ENCODE results near the gene EFCAB5. TPM values are rescaled to one million over a fixed set of nuclear protein-coding genes. Genes with fewer than 3 reads are reported as not detected.
"Not testable (repeated sequence)": the region's sequence is repeated elsewhere in the genome, so short reads cannot be mapped to it uniquely, and the experiment has no call there.

EFCAB5 gene
- total RNA-seq, 2 experiments from 2014 or later: 0.24 to 0.48 TPM

DNA sequence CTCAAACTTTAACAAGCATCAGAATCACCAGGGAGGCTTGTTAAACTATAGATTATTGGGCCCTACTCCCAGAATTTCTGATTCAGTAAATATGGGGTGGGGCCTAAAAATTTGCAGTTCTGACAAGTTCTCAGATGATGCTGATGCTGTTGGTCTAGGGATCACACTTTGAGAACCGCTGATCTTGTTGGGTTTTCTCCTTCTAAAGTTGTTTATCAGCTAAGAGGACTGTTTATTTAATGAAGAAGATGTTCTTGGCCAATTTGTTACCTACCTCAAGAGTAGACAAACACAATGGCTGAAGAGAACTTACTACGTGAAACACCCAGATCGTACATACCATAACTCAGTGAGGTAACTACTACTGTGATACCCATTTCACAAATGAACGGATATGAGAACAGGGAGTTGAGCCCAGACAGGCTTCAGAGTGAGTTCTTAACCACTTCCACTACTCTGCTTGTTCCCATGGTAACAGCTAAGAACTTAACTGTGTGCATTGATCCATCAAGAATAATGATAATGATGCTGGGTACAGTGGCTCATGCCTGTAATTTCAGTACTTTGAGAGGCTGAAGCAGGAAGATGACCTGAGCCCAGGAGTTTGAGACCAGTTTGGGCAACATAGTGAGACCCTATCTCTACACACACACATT is 89.9 kb downstream of the EFCAB5 start:
- H3K4me3 Mint-ChIP-seq: no peak overlapping the region
- no peak for DNase-seq

DNA sequence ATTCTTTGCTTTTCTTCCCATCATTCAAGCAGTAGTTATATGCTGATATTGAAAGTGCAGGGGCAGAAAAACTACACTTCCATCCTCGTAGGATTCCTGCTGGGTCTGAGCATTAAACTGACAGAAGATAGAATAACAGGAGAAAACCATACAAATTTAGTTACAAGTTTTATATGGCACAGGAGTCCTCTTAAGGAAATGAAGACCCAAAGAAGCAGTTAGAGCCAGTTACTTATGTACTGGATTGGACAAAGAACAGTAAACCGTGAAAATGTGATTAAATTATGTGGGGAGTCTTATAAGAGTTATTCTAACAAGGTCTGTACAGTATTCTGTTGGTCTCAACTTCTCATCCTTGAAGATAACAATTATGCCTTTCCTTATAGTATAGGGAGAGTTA is 93.9 kb downstream of the EFCAB5 start:
- H3K36me3 Mint-ChIP-seq: no peaks in the 10 kb centered on the region
- DNase-seq: no peak
- no peaks in the 10 kb centered on the region for H3K4me1 Mint-ChIP-seq (ENCODE audit: low read depth)
- ChIA-PET CTCF (interaction anchor here (1.0 kb wide), 1 partner anchor 58 kb away, joined by 4 read pairs; no protein-coding TSS in a partner anchor), POLR2A (no interaction called here)
- no peak overlapping the region for H3K27ac Mint-ChIP-seq
- H3K4me3 Mint-ChIP-seq: no peak overlapping the region
- H3K27me3 Mint-ChIP-seq: peaks cover 5% of the 10 kb centered on the region
- no peaks in the 10 kb centered on the region for H3K9me3 Mint-ChIP-seq
- intact Hi-C loops (cut with micrococcal nuclease): no loop called here

More for the DNA sequence above, 89.9 kb downstream of the EFCAB5 start:
- no peaks in the 10 kb centered on the region for H3K4me1 Mint-ChIP-seq (ENCODE audit: low read depth)
- intact Hi-C loops (cut with micrococcal nuclease): no loop called here
- H3K27ac Mint-ChIP-seq: no peak overlapping the region
- no peaks in the 10 kb centered on the region for H3K36me3 Mint-ChIP-seq
- no peaks in the 10 kb centered on the region for H3K9me3 Mint-ChIP-seq
- CTCF ChIA-PET: interaction anchor here (0.6 to 5.1 kb wide), 2 partner anchors 62 to 495 kb away, joined by 3 to 27 read pairs; no protein-coding TSS in a partner anchor
- H3K27me3 Mint-ChIP-seq: no peaks in the 10 kb centered on the region
- POLR2A ChIA-PET: no interaction called here

DNA sequence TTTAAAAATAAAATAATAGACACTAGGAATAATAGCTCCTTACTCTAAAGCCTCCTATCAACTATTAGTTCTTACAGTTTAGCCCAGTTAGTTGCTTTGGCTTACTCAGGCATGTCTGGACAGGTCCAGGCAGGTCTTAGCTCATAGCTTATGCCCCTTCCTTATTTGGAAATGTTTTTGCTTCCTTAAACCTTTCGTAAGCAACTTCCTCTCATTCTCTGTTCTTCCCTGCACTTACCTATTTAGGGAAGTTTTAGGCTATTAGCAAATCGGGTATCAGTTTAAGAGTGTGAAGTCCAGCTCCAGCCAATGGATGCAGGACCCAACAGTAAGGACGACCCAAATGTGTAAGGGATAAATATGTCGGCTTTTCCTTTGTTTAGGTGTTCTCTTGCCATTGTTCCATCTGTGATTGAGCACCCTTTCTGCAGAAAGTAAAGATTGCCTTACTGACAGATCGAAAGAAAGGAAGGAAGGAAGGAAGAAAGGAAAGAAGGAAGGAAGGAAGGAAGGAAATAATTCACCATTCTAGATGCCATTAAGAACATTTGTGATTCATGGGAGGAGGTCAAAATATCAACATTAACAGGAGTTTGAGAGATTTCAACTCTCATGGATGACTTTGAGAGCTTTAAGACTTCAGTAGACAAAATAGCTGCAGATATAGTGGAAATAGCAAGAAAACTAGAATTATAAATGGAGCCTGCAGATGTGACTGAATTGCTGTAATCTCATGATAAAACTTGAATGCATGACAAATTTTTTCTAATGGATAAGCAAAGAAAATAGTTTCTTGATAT is 99.5 kb downstream of the EFCAB5 start:
- H3K27me3 Mint-ChIP-seq; DNase-seq; POLR2A ChIA-PET; H3K36me3 Mint-ChIP-seq; H3K9me3 Mint-ChIP-seq; H3K4me3 Mint-ChIP-seq; intact Hi-C loops (cut with micrococcal nuclease); H3K27ac Mint-ChIP-seq; H3K4me1 Mint-ChIP-seq (ENCODE audit: low read depth): not testable (repeated sequence)
- CTCF ChIA-PET: interaction anchor here (1.2 kb wide), 1 partner anchor 24 kb away, joined by 3 read pairs; no protein-coding TSS in a partner anchor

DNA sequence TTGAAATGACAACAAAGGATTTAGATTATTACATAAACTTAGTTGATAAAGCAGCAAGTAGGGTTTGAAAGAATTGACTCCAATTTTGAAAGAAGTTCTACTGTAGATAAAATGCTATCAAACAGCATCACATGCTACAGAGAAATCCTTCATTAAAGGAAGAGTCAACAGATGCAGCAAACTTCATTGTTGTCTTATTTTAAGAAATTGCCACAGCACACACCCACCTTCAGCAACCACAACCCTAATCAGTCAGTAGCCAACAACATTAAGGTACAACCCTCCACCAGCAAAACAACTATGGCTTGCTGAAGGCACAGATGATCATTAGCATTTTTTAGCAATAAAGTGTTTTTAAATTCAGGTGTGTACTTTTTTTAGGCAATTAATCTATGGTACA is 100.1 kb downstream of the EFCAB5 start:
- Mint-ChIP-seq H3K9me3 (peaks cover 2% of the 10 kb centered on the region), H3K27me3 (peaks cover 6% of the 10 kb centered on the region)
- CTCF ChIA-PET: interaction anchor here (1.2 kb wide), 1 partner anchor 24 kb away, joined by 3 read pairs; no protein-coding TSS in a partner anchor

DNA sequence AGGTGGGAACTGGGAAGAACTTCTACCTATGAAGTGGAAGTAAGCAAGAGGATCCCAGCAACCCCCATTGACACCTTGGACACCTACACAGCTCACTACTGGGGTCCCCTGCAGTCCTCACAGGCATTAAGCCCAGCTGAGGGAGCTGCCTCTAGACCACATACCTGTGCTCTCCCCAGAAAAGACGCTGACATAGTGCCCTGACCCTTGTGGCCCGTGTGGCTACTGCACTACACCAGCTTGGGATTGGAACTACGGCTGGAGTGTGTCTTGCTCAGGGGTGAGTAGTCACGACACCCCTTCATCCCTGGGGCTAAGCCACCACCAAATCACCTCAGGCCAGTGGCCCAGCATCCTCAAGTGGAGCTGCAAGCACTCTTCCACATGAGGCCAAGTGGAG is 120.9 kb downstream of the EFCAB5 start:
- Mint-ChIP-seq H3K4me3 (no peak overlapping the region), H3K36me3 (peaks cover 7% of the 10 kb centered on the region), H3K9me3 (peaks cover 20% of the 10 kb centered on the region), H3K4me1 (ENCODE audit: low read depth) (no peaks in the 10 kb centered on the region), H3K27ac (no peak overlapping the region), H3K27me3 (peaks cover 6% of the 10 kb centered on the region)
- DNase-seq: no peak
- intact Hi-C loops (cut with micrococcal nuclease): no loop called here
- POLR2A ChIA-PET: no interaction called here
- CTCF ChIA-PET: no interaction called here

More for the DNA sequence above, 100.1 kb downstream of the EFCAB5 start:
- no peaks in the 10 kb centered on the region for H3K36me3 Mint-ChIP-seq
- no peak overlapping the region for H3K4me3 Mint-ChIP-seq
- H3K27ac Mint-ChIP-seq: no peak overlapping the region
- no peak for DNase-seq
- POLR2A ChIA-PET: no interaction called here
- H3K4me1 Mint-ChIP-seq (ENCODE audit: low read depth): no peaks in the 10 kb centered on the region
- intact Hi-C loops (cut with micrococcal nuclease): no loop called here

DNA sequence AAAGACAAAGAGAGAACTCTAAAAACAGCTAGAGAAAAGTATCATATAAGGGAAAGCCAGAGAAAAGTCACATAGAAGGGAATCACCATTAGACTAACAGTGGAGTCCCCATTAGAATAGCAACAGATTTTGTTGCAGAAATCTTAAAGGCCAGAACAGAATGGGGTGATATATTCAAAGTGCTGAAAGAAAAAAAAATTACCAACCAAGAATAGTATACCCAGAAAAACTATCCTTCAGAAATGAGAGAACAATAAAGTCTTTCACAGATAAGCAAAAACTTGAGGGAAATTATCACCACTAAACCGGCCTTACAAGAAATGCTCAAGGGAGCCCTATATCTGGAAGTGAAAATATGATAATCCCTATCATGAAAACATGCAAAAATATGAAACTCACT is 123.3 kb downstream of the EFCAB5 start:
- peaks cover 7% of the 10 kb centered on the region for H3K36me3 Mint-ChIP-seq
- H3K4me1 Mint-ChIP-seq (ENCODE audit: low read depth): no peaks in the 10 kb centered on the region
- no peak for DNase-seq
- H3K27ac Mint-ChIP-seq: no peak overlapping the region
- H3K27me3 Mint-ChIP-seq: peaks cover 6% of the 10 kb centered on the region
- H3K9me3 Mint-ChIP-seq: peaks cover 20% of the 10 kb centered on the region
- intact Hi-C loops (cut with micrococcal nuclease): no loop called here
- POLR2A ChIA-PET: no interaction called here
- CTCF ChIA-PET: interaction anchor here (0.9 kb wide), 1 partner anchor 23 kb away, joined by 3 read pairs; no protein-coding TSS in a partner anchor
- H3K4me3 Mint-ChIP-seq: no peak overlapping the region

DNA sequence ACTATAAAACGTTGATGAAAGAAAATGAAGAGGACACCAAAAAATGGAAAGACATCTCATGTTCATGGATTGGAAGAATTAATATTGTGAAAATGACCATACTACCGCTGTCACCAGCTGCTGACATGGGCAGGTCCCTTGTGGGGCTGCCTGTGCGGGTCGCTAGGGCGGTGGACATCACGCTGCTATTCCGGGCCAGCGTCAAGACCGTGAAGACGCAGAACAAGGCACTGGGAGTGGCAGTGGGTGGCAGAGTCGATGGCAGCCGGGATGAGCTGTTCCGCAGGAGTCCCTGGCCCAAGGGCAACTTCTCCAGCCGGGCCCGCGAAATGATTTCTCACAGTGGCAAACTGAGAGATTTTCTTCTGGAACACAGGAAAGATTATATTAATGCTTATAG is 127.0 kb downstream of the EFCAB5 start:
- DNase-seq: no peak

DNA sequence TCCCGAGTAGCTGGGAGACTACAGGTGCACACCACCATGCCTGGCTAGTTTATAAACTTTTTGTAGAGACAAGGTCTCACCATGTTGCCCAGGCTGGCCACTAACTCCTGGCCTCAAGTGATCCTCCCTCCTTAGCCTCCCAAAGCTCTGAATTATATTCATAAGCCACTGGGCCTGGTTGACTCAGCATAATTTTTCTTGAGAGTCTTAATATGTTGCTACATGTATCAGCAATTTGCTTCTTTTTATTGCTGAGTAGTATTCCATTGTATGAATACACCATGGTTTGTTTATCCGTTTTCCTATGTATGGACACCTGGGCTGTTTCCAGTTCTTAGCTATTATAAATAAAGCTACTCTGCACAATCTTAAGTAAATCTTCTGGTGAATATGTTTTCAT is 132.8 kb downstream of the EFCAB5 start:
- no peaks in the 10 kb centered on the region for H3K36me3 Mint-ChIP-seq
- DNase-seq: no peak
- ChIA-PET CTCF (interaction anchor here (0.9 kb wide), 1 partner anchor 19 kb away, joined by 3 read pairs; no protein-coding TSS in a partner anchor), POLR2A (no interaction called here)
- H3K27ac Mint-ChIP-seq: no peak overlapping the region
- H3K9me3 Mint-ChIP-seq: no peaks in the 10 kb centered on the region
- no peaks in the 10 kb centered on the region for H3K4me1 Mint-ChIP-seq (ENCODE audit: low read depth)
- intact Hi-C loops (cut with micrococcal nuclease): no loop called here
- H3K4me3 Mint-ChIP-seq: no peak overlapping the region
- H3K27me3 Mint-ChIP-seq: peaks cover 8% of the 10 kb centered on the region

More for the DNA sequence above, 127.0 kb downstream of the EFCAB5 start:
- H3K36me3 Mint-ChIP-seq: peaks cover 7% of the 10 kb centered on the region
- CTCF ChIA-PET: interaction anchor here (1.3 kb wide), 1 partner anchor 25 kb away, joined by 6 read pairs; no protein-coding TSS in a partner anchor
- H3K27ac Mint-ChIP-seq: no peak overlapping the region
- H3K9me3 Mint-ChIP-seq: peaks cover 20% of the 10 kb centered on the region
- POLR2A ChIA-PET: no interaction called here
- peaks cover 3% of the 10 kb centered on the region for H3K27me3 Mint-ChIP-seq
- intact Hi-C loops (cut with micrococcal nuclease): no loop called here
- H3K4me3 Mint-ChIP-seq: no peak overlapping the region
- no peaks in the 10 kb centered on the region for H3K4me1 Mint-ChIP-seq (ENCODE audit: low read depth)

DNA sequence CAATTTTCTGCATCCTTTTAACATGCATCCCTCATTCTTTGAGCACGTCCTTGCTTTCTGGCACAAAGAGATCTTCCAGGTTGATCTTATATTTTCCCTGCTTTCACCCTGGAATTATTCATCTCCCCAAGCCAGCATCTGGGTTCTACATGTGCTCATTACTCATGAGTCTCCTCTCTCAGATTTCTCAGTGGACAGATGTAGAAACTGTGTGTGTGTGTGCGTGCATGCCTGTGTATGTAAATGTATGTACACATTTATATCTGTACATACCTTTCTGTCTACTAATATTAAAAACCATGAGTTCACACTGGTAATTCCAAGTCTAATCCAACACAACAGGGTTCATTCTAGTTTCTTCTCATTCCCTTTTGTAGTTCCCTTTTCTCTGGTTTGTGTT is 133.3 kb downstream of the EFCAB5 start:
- H3K27ac Mint-ChIP-seq: no peak overlapping the region
- H3K4me3 Mint-ChIP-seq: no peak overlapping the region
- DNase-seq: no peak
- CTCF ChIA-PET: interaction anchor here (0.9 kb wide), 1 partner anchor 18 kb away, joined by 3 read pairs; no protein-coding TSS in a partner anchor
- POLR2A ChIA-PET: no interaction called here
- no peaks in the 10 kb centered on the region for H3K36me3 Mint-ChIP-seq
- H3K4me1 Mint-ChIP-seq (ENCODE audit: low read depth): no peaks in the 10 kb centered on the region
- H3K27me3 Mint-ChIP-seq: peaks cover 8% of the 10 kb centered on the region
- intact Hi-C loops (cut with micrococcal nuclease): no loop called here
- no peaks in the 10 kb centered on the region for H3K9me3 Mint-ChIP-seq

DNA sequence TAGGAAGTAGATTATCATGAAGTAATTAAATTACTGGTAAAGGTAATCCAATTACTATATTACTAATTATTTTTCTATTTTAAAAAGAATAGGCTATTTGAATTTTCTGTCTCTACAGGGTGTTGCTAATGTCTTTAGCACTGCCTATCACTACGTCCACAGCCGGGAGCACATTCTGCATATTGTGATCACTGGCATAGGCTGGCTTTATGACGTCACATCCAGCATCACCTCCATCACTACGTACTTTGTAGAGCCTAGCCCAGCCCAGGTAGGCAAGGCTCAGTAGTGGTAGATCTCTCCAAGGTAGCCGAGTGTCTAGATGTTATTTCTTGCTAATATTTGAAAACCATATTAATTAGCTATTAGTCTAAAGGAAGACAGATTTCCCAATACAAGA is 141.3 kb downstream of the EFCAB5 start:
- Mint-ChIP-seq H3K9me3 (no peaks in the 10 kb centered on the region), H3K4me1 (ENCODE audit: low read depth) (no peaks in the 10 kb centered on the region), H3K4me3 (no peak overlapping the region), H3K27me3 (peaks cover 9% of the 10 kb centered on the region), H3K36me3 (no peaks in the 10 kb centered on the region), H3K27ac (no peak overlapping the region)
- no peak for DNase-seq
- CTCF ChIA-PET: interaction anchor here (1.0 to 4.2 kb wide), 2 partner anchors 11 to 22 kb away, joined by 3 to 24 read pairs; no protein-coding TSS in a partner anchor
- intact Hi-C loops (cut with micrococcal nuclease): no loop called here
- POLR2A ChIA-PET: no interaction called here

DNA sequence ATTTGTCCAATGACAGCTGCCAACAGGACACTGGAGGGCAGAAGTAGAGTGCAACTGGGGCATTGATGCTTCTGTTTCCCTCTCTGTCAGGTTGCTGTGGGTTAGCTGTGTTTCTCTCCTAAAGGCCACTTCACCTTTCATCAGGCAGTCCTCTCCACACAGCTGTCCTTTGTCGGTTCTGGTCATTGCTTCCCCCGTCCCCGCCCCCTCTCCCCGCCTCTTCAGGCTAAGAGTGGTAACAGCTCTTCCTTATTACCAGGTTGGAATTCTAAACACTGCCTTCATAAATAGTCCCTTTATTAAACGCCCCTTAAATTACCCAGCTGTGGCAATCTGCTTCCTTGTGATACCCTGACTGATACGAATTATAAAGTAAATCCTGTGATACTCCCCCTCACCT is 143.4 kb downstream of the EFCAB5 start:
- ChIA-PET CTCF (interaction anchor here (4.2 kb wide), 1 partner anchor 9 kb away, joined by 24 read pairs; no protein-coding TSS in a partner anchor), POLR2A (no interaction called here)
- Mint-ChIP-seq H3K9me3 (no peaks in the 10 kb centered on the region), H3K27ac (no peak overlapping the region), H3K4me1 (ENCODE audit: low read depth) (no peaks in the 10 kb centered on the region), H3K36me3 (no peaks in the 10 kb centered on the region), H3K27me3 (peaks cover 11% of the 10 kb centered on the region), H3K4me3 (no peak overlapping the region)
- no peak for DNase-seq
- intact Hi-C loops (cut with micrococcal nuclease): no loop called here

DNA sequence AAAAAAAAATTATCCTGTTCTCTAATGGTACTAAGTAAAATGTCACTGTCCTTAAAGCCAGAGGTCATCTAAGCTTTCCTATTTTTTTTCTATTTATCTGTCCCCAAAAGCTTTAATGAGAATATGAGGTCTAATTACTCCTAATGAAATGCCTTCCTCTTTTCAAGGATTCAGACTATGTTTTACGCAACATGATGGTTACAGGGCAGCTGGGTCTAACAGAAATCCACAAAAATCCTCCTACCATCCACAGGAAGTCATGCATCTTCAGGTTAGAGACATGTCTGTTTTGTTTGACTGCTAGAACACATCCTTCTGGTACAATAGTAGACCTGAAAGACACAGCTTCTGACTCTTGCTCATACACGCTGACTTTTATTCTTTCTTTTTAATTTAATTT is 145.5 kb downstream of the EFCAB5 start:
- CTCF ChIA-PET: interaction anchor here (1.9 kb wide), 1 partner anchor 17 kb away, joined by 4 read pairs; no protein-coding TSS in a partner anchor
- no peak for DNase-seq
- peaks cover 17% of the 10 kb centered on the region for H3K27me3 Mint-ChIP-seq
- no peaks in the 10 kb centered on the region for H3K36me3 Mint-ChIP-seq
- H3K4me1 Mint-ChIP-seq (ENCODE audit: low read depth): no peaks in the 10 kb centered on the region
- H3K4me3 Mint-ChIP-seq: no peak overlapping the region
- POLR2A ChIA-PET: interaction anchor here (0.6 kb wide), 1 partner anchor 495 kb away, joined by 3 read pairs; no protein-coding TSS in a partner anchor
- no peaks in the 10 kb centered on the region for H3K9me3 Mint-ChIP-seq
- H3K27ac Mint-ChIP-seq: no peak overlapping the region
- intact Hi-C loops (cut with micrococcal nuclease): no loop called here

Data from activated CD4-positive, alpha-beta memory T cell treated with anti-CD3 and anti-CD28 coated beads for 36 hours (primary cell).